MM.1S (cell line): ENCODE data around the gene FAHD1.

Experiments used
- DNase-seq: peaks from one replicate; pipeline ENCODE4 v3.0.0-alpha.2; 2015
- H2AFZ ChIP-seq: fragments of 300-600 bp; sonication (generic); 2 replicates; pipeline ENCODE4 v1.6.0; 2016; ENCODE audit warnings: antibody characterized with exemption, low read length
- H3F3A ChIP-seq: fragments of 300-600 bp; sonication (generic); 2 replicates; pipeline ENCODE4 v1.6.1; 2016; ENCODE audit warnings: mild to moderate bottlenecking, antibody characterized with exemption, low read length, moderate library complexity, mixed read lengths; ENCODE audit not compliant: insufficient read depth
- H3K27ac ChIP-seq: fragments of 300-600 bp; sonication (generic); 2 replicates; pipeline ENCODE4 v1.5.1; 2016; ENCODE audit warnings: mild to moderate bottlenecking, low read length
- H3K27me3 ChIP-seq: fragments of 300-600 bp; sonication (generic); replicated peaks from 2 replicates; pipeline ENCODE4 v1.6.0; 2016; ENCODE audit warnings: low read length; ENCODE audit not compliant: insufficient read depth
- H3K36me3 ChIP-seq: fragments of 300-600 bp; sonication (generic); replicated peaks from 2 replicates; pipeline ENCODE4 v1.6.1; 2016; ENCODE audit warnings: mild to moderate bottlenecking, low read length, mixed read lengths; ENCODE audit not compliant: insufficient read depth
- H3K4me1 ChIP-seq: fragments of 300-600 bp; sonication (generic); 2 replicates; pipeline ENCODE4 v1.6.1; 2016; ENCODE audit warnings: low read length, mixed read lengths
- H3K4me2 ChIP-seq: fragments of 300-600 bp; sonication (generic); 2 replicates; pipeline ENCODE4 v1.6.0; 2016; ENCODE audit warnings: low read depth, low read length
- H3K4me3 ChIP-seq: fragments of 300-600 bp; sonication (generic); 2 replicates; pipeline ENCODE4 v1.5.1; 2016; ENCODE audit warnings: low read length, mixed read lengths
- H3K79me2 ChIP-seq: fragments of 300-600 bp; sonication (generic); 2 replicates; pipeline ENCODE4 v1.6.1; 2016; ENCODE audit warnings: mixed run types, low read length, mixed read lengths
- H3K9ac ChIP-seq: fragments of 300-600 bp; sonication (generic); 2 replicates; pipeline ENCODE4 v1.6.1; 2016; ENCODE audit warnings: low read length, mixed read lengths
- H3K9me2 ChIP-seq: fragments of 300-600 bp; sonication (generic); replicated peaks from 2 replicates; pipeline ENCODE4 v1.6.1; 2016; ENCODE audit warnings: mild to moderate bottlenecking, low read length, mixed read lengths; ENCODE audit not compliant: insufficient read depth
- H3K9me3 ChIP-seq: fragments of 300-600 bp; sonication (generic); replicated peaks from 2 replicates; pipeline ENCODE4 v1.6.1; 2016; ENCODE audit warnings: mild to moderate bottlenecking, low read length, mixed read lengths; ENCODE audit not compliant: insufficient read depth
- H4K20me1 ChIP-seq: fragments of 300-600 bp; sonication (generic); 2 replicates; pipeline ENCODE4 v1.6.1; 2016; ENCODE audit warnings: mild to moderate bottlenecking, low read length, moderate library complexity, mixed read lengths; ENCODE audit not compliant: insufficient read depth
- CTCF ChIP-seq: fragments of 300-600 bp; sonication (generic); IDR thresholded peaks from 2 replicates; pipeline ENCODE4 v1.5.1; 2016; ENCODE audit warnings: antibody characterized with exemption, low read length, mixed read lengths
- EZH2 ChIP-seq: fragments of 300-600 bp; sonication (generic); optimal IDR thresholded peaks from 2 replicates; pipeline ENCODE3; 2017; ENCODE audit warnings: low read depth, mild to moderate bottlenecking, antibody characterized with exemption, low read length, mixed read lengths
- EZH2phosphoT487 ChIP-seq: fragments of 300-600 bp; sonication (generic); IDR thresholded peaks from 2 replicates; pipeline ENCODE4 v1.6.1; 2018; ENCODE audit warnings: antibody characterized with exemption, low read length

Gene FAHD1

GRCh38 chr16:1800701-1801100, 26.3 kb upstream of the FAHD1 start:
- H3K9me2 ChIP-seq: no peaks in the 10 kb centered on the region
- TF ChIP-seq CTCF (no peak), EZH2 (no peak), EZH2phosphoT487 (no peak)
- H3K4me1 ChIP-seq: no peaks in the 10 kb centered on the region
- no peak overlapping the region for H3K4me2 ChIP-seq
- H3K36me3 ChIP-seq: no peaks in the 10 kb centered on the region
- no peak for DNase-seq
- H3K4me3 ChIP-seq: no peak overlapping the region
- no peaks in the 10 kb centered on the region for H4K20me1 ChIP-seq
- H3F3A ChIP-seq: no peaks in the 10 kb centered on the region
- no peak overlapping the region for H2AFZ ChIP-seq
- no peak overlapping the region for H3K9ac ChIP-seq
- no peaks in the 10 kb centered on the region for H3K27me3 ChIP-seq
- no peak overlapping the region for H3K27ac ChIP-seq
- H3K79me2 ChIP-seq: no peaks in the 10 kb centered on the region
- H3K9me3 ChIP-seq: no peaks in the 10 kb centered on the region

- H2AFZ ChIP-seq: no peak overlapping the region
- no peak overlapping the region for H3K9ac ChIP-seq
- H3K4me1 ChIP-seq: no peaks in the 10 kb centered on the region
- no peak for DNase-seq
- no peak overlapping the region for H3K4me2 ChIP-seq
- H3K27me3 ChIP-seq: no peaks in the 10 kb centered on the region
- H3K27ac ChIP-seq: no peak overlapping the region
- H3K9me3 ChIP-seq: no peaks in the 10 kb centered on the region
- H3K79me2 ChIP-seq: no peaks in the 10 kb centered on the region
- H3K4me3 ChIP-seq: no peak overlapping the region
- TF ChIP-seq EZH2 (no peak), EZH2phosphoT487 (no peak), CTCF (no peak)
- H3K36me3 ChIP-seq: no peaks in the 10 kb centered on the region
- H3K9me2 ChIP-seq: no peaks in the 10 kb centered on the region
- no peaks in the 10 kb centered on the region for H3F3A ChIP-seq
- no peaks in the 10 kb centered on the region for H4K20me1 ChIP-seq
These were observed 19.4 kb upstream of the FAHD1 start for GRCh38 chr16:1807626-1808025.

- Histone ChIP-seq H4K20me1 (no peaks in the 10 kb centered on the region), H3K79me2 (peaks cover 4% of the 10 kb centered on the region; the same call in 1 of the 2 replicates), H3F3A (no peaks in the 10 kb centered on the region), H3K36me3 (no peaks in the 10 kb centered on the region), H3K4me2 (no peak overlapping the region), H3K9ac (no peak overlapping the region), H3K9me3 (no peaks in the 10 kb centered on the region), H3K4me1 (no peaks in the 10 kb centered on the region), H3K27me3 (no peaks in the 10 kb centered on the region), H3K27ac (no peak overlapping the region), H2AFZ (no peak overlapping the region), H3K9me2 (no peaks in the 10 kb centered on the region), H3K4me3 (no peak overlapping the region)
- no peak for TF ChIP-seq EZH2phosphoT487
- no peak for DNase-seq
These were observed 18.3 kb upstream of the FAHD1 start for GRCh38 chr16:1808691-1809090.

- H3F3A ChIP-seq: no peaks in the 10 kb centered on the region
- TF ChIP-seq EZH2phosphoT487: no peak
- no peak for TF ChIP-seq CTCF
- no peak for TF ChIP-seq EZH2
- H3K4me2 ChIP-seq: no peak overlapping the region
- no peaks in the 10 kb centered on the region for H3K36me3 ChIP-seq
- H3K9ac ChIP-seq: no peak overlapping the region
- H3K27me3 ChIP-seq: no peaks in the 10 kb centered on the region
- H3K9me2 ChIP-seq: no peaks in the 10 kb centered on the region
- no peak overlapping the region for H3K4me3 ChIP-seq
- no peak overlapping the region for H2AFZ ChIP-seq
- no peak overlapping the region for H3K27ac ChIP-seq
- no peak for DNase-seq
- H4K20me1 ChIP-seq: no peaks in the 10 kb centered on the region
- peaks cover 6% of the 10 kb centered on the region; the same call in 1 of the 2 replicates for H3K79me2 ChIP-seq
- no peaks in the 10 kb centered on the region for H3K4me1 ChIP-seq
- H3K9me3 ChIP-seq: no peaks in the 10 kb centered on the region
These were observed 17.7 kb upstream of the FAHD1 start for GRCh38 chr16:1809281-1809801.
